H9 (cell line): ENCODE measurements around the gene CCS. TPM values are rescaled to one million over a fixed set of nuclear protein-coding genes. Genes with fewer than 3 reads are reported as not detected.

Experiments
- DNase-seq: peaks from one replicate; pipeline ENCODE4 v3.0.0-alpha.2; 2017
- H2AFZ ChIP-seq: one replicate; pipeline ENCODE4 v1.6.1; 2013; ENCODE audit warnings: mild to moderate bottlenecking, low read length, control low read depth, moderate library complexity
- H2AK5ac ChIP-seq: 2 replicates; pipeline ENCODE4 v1.6.1; 2013; ENCODE audit warnings: low read length, control low read depth, mixed read lengths; ENCODE audit not compliant: insufficient read length
- H2BK120ac ChIP-seq: one replicate; pipeline ENCODE4 v1.6.1; 2013; ENCODE audit warnings: low read depth, mild to moderate bottlenecking, low read length, control low read depth, inconsistent platforms; ENCODE audit not compliant: poor library complexity, severe bottlenecking
- H2BK12ac ChIP-seq: 2 replicates; pipeline ENCODE4 v1.6.1; 2013; ENCODE audit warnings: low read length, control low read depth, mixed read lengths, low read depth; ENCODE audit not compliant: insufficient read length
- H2BK15ac ChIP-seq: 2 replicates; pipeline ENCODE4 v1.6.1; 2013; ENCODE audit warnings: low read depth, low read length, control low read depth
- H2BK20ac ChIP-seq: one replicate; pipeline ENCODE4 v1.6.1; 2013; ENCODE audit warnings: low read depth, mild to moderate bottlenecking, low read length, control low read depth, inconsistent platforms; ENCODE audit not compliant: poor library complexity, severe bottlenecking
- H2BK5ac ChIP-seq: 2 replicates; pipeline ENCODE4 v1.6.1; 2013; ENCODE audit warnings: low read length, control low read depth, mixed read lengths; ENCODE audit not compliant: insufficient read length
- H3K14ac ChIP-seq: 2 replicates; pipeline ENCODE4 v1.6.1; 2013; ENCODE audit warnings: low read length, control low read depth; ENCODE audit not compliant: insufficient read depth
- H3K18ac ChIP-seq: 2 replicates; pipeline ENCODE4 v1.6.1; 2013; ENCODE audit warnings: low read depth, mild to moderate bottlenecking, mixed read lengths, low read length, control low read depth; ENCODE audit not compliant: insufficient read length
- H3K23ac ChIP-seq: 2 replicates; pipeline ENCODE4 v1.6.1; 2013; ENCODE audit warnings: low read length, control low read depth, mixed read lengths, low read depth; ENCODE audit not compliant: insufficient read length
- H3K23me2 ChIP-seq: 2 replicates; pipeline ENCODE4 v1.6.1; 2013; ENCODE audit warnings: low read depth, mild to moderate bottlenecking, mixed read lengths, low read length, control low read depth; ENCODE audit not compliant: insufficient read length, poor library complexity, severe bottlenecking
- H3K27ac ChIP-seq: 2 replicates; pipeline ENCODE4 v1.5.1; 2013; ENCODE audit warnings: low read length, control low read depth, mixed read lengths, low read depth; ENCODE audit not compliant: insufficient read length
- H3K27me3 ChIP-seq: 2 replicates; pipeline ENCODE4 v1.6.1; 2013; ENCODE audit warnings: low read length, control low read depth, inconsistent platforms; ENCODE audit not compliant: insufficient read depth
- H3K4ac ChIP-seq: 2 replicates; pipeline ENCODE4 v1.6.1; 2013; ENCODE audit warnings: low read depth, mild to moderate bottlenecking, control low read depth, inconsistent platforms, low read length, moderate library complexity
- H3K4me1 ChIP-seq: 2 replicates; pipeline ENCODE4 v1.6.1; 2013; ENCODE audit warnings: low read length, control low read depth, inconsistent platforms; ENCODE audit not compliant: insufficient read depth
- H3K4me2 ChIP-seq: 2 replicates; pipeline ENCODE4 v1.6.1; 2013; ENCODE audit warnings: low read length, control low read depth, mixed read lengths; ENCODE audit not compliant: insufficient read length, insufficient read depth
- H3K56ac ChIP-seq: 2 replicates; pipeline ENCODE4 v1.6.1; 2013; ENCODE audit warnings: low read depth, mild to moderate bottlenecking, mixed read lengths, low read length, control low read depth; ENCODE audit not compliant: insufficient read length
- H3K79me1 ChIP-seq: 2 replicates; pipeline ENCODE4 v1.6.1; 2013; ENCODE audit warnings: low read depth, mild to moderate bottlenecking, moderate library complexity, low read length, control low read depth, inconsistent platforms; ENCODE audit not compliant: insufficient read depth, poor library complexity, severe bottlenecking
- H3K79me2 ChIP-seq: 2 replicates; pipeline ENCODE4 v1.6.1; 2013; ENCODE audit warnings: low read length, control low read depth, inconsistent platforms; ENCODE audit not compliant: insufficient read depth
- H3K9ac ChIP-seq: 2 replicates; pipeline ENCODE4 v1.6.1; 2013; ENCODE audit warnings: low read length, control low read depth, mixed read lengths; ENCODE audit not compliant: insufficient read length; ENCODE audit errors: extremely low read depth
- H3K9me3 ChIP-seq: one replicate; pipeline ENCODE4 v1.6.1; 2013; ENCODE audit warnings: low read depth, low read length, inconsistent platforms; ENCODE audit not compliant: control insufficient read depth
- H3T11ph ChIP-seq: one replicate; pipeline ENCODE4 v1.6.1; 2013; ENCODE audit warnings: mild to moderate bottlenecking, low read length, control low read depth, inconsistent platforms
- H4K20me1 ChIP-seq: one replicate; pipeline ENCODE4 v1.6.1; 2013; ENCODE audit not compliant: control insufficient read depth, insufficient read length, insufficient read depth
- H4K5ac ChIP-seq: 2 replicates; pipeline ENCODE4 v1.6.1; 2013; ENCODE audit warnings: low read depth, mild to moderate bottlenecking, mixed read lengths, low read length, control low read depth; ENCODE audit not compliant: insufficient read length
- H4K8ac ChIP-seq: replicated peaks from 2 replicates; pipeline ENCODE4 v1.6.1; 2013; ENCODE audit warnings: low read length, control low read depth, mixed read lengths, low read depth; ENCODE audit not compliant: insufficient read length
- H4K91ac ChIP-seq: 2 replicates; pipeline ENCODE4 v1.6.1; 2013; ENCODE audit warnings: low read depth, mild to moderate bottlenecking, moderate library complexity, mixed read lengths, low read length, control low read depth; ENCODE audit not compliant: insufficient read length
- H3K27ac Mint-ChIP-seq, 3 experiments: 2 replicates in 2 of 3; 3 replicates in 1 of 3; pipeline ENCODE4 v1.8.0; 2020 to 2021; ENCODE audit warnings: mixed read lengths in 3 of 3, mild to moderate bottlenecking in 1 of 3, moderate library complexity in 1 of 3
- H3K27me3 Mint-ChIP-seq: 2 replicates; pipeline ENCODE4 v1.8.0; 2021; ENCODE audit warnings: low read depth, mild to moderate bottlenecking, moderate library complexity, mixed read lengths
- H3K36me3 Mint-ChIP-seq, 3 experiments: 2 replicates in 2 of 3; 3 replicates in 1 of 3; pipeline ENCODE4 v1.8.0; 2020 to 2021; ENCODE audit warnings: low read depth in 3 of 3, mixed read lengths in 3 of 3; ENCODE audit not compliant: insufficient read depth in 1 of 3
- H3K4me1 Mint-ChIP-seq, 2 experiments: 2 replicates each; pipeline ENCODE4 v1.8.0; 2020; ENCODE audit warnings: mixed read lengths in 2 of 2
- H3K4me3 Mint-ChIP-seq, 2 experiments: 2 replicates in 1 of 2; 3 replicates in 1 of 2; pipeline ENCODE4 v1.8.0; 2020 to 2021; ENCODE audit warnings: mild to moderate bottlenecking in 2 of 2, mixed read lengths in 2 of 2, moderate library complexity in 1 of 2
- H3K9me3 Mint-ChIP-seq, 2 experiments: 2 replicates in 1 of 2; 3 replicates in 1 of 2; pipeline ENCODE4 v1.8.0; 2020; ENCODE audit warnings: mild to moderate bottlenecking in 2 of 2, mixed read lengths in 2 of 2, moderate library complexity in 1 of 2
- CTCF ChIP-seq: fragments of 200-600 bp; sonication (generic); conservative IDR thresholded peaks from 3 replicates; pipeline ENCODE4 v1.8.0; 2021; ENCODE audit warnings: antibody characterized with exemption, mild to moderate bottlenecking
- WGBS: extraction: QIAGEN DNeasy Blood & Tissue Kit; methylation state at CpG from one replicate; pipeline ENCODE4 v1.1.7; 2013; ENCODE audit warnings: missing lambda C conversion rate, low lambda C conversion rate, mixed read lengths; ENCODE audit not compliant: insufficient read length; ENCODE audit errors: extremely low coverage; 5-methylcytosine and 5-hydroxymethylcytosine counted together
- total RNA-seq: library from RNA; stranded (reverse); gene quantifications from 2 replicates; pipeline ENCODE4 v1.2.1, GENCODE V29; 2021

Gene CCS
- total RNA-seq, 1 experiment from 2014 or later: 61.1 TPM

- H3K27me3 Mint-ChIP-seq: peaks cover 2% of the 10 kb centered on the region
- no peak overlapping the region for H3K27ac Mint-ChIP-seq
- Histone ChIP-seq H2AK5ac (no peak overlapping the region), H3K27ac (no peak overlapping the region), H3K14ac (no peak overlapping the region), H3K4ac (no peak overlapping the region), H3K4me2 (no peak overlapping the region), H2BK15ac (no peak overlapping the region), H3K18ac (no peak overlapping the region), H3K9ac (no peak overlapping the region), H2AFZ (no peak overlapping the region), H4K8ac (no peak overlapping the region), H3K56ac (no peak overlapping the region), H2BK120ac (no peak overlapping the region), H3T11ph (no peak overlapping the region), H4K5ac (no peak overlapping the region), H2BK12ac (no peak overlapping the region), H4K20me1 (no peaks in the 10 kb centered on the region), H3K79me1 (no peaks in the 10 kb centered on the region), H4K91ac (no peak overlapping the region), H3K27me3 (no peaks in the 10 kb centered on the region), H3K23me2 (peaks cover 2% of the 10 kb centered on the region), H2BK20ac (no peak overlapping the region), H2BK5ac (no peak overlapping the region), H3K4me1 (no peaks in the 10 kb centered on the region), H3K9me3 (no peaks in the 10 kb centered on the region), H3K79me2 (no peaks in the 10 kb centered on the region), H3K23ac (no peak overlapping the region)
- H3K9me3 Mint-ChIP-seq: no peaks in the 10 kb centered on the region
- peaks cover 15 to 69% (median 65%) of the 10 kb centered on the region in 3 experiments for H3K36me3 Mint-ChIP-seq
- WGBS: no CpG with 5 or more reads among the region's 9 CpGs
- TF ChIP-seq CTCF: no peak
- peaks cover 6 to 8% of the 10 kb centered on the region in 2 experiments for H3K4me1 Mint-ChIP-seq
- no peak for DNase-seq
- no peak overlapping the region for H3K4me3 Mint-ChIP-seq
These were observed 31.1 kb upstream of the CCS start for GRCh38 chr11:66561975-66562248.
